H9 (cell line): ENCODE data around the gene TAGLN2. TPM values are rescaled to one million over a fixed set of nuclear protein-coding genes. Genes with fewer than 3 reads are reported as not detected.

Experiments
- DNase-seq: peaks from one replicate; pipeline ENCODE4 v3.0.0-alpha.2; 2017
- H2AFZ ChIP-seq: one replicate; pipeline ENCODE4 v1.6.1; 2013; ENCODE audit warnings: mild to moderate bottlenecking, low read length, control low read depth, moderate library complexity
- H2AK5ac ChIP-seq: 2 replicates; pipeline ENCODE4 v1.6.1; 2013; ENCODE audit warnings: low read length, control low read depth, mixed read lengths; ENCODE audit not compliant: insufficient read length
- H2BK120ac ChIP-seq: one replicate; pipeline ENCODE4 v1.6.1; 2013; ENCODE audit warnings: low read depth, mild to moderate bottlenecking, low read length, control low read depth, inconsistent platforms; ENCODE audit not compliant: poor library complexity, severe bottlenecking
- H2BK12ac ChIP-seq: 2 replicates; pipeline ENCODE4 v1.6.1; 2013; ENCODE audit warnings: low read length, control low read depth, mixed read lengths, low read depth; ENCODE audit not compliant: insufficient read length
- H2BK15ac ChIP-seq: 2 replicates; pipeline ENCODE4 v1.6.1; 2013; ENCODE audit warnings: low read depth, low read length, control low read depth
- H2BK20ac ChIP-seq: one replicate; pipeline ENCODE4 v1.6.1; 2013; ENCODE audit warnings: low read depth, mild to moderate bottlenecking, low read length, control low read depth, inconsistent platforms; ENCODE audit not compliant: poor library complexity, severe bottlenecking
- H2BK5ac ChIP-seq: 2 replicates; pipeline ENCODE4 v1.6.1; 2013; ENCODE audit warnings: low read length, control low read depth, mixed read lengths; ENCODE audit not compliant: insufficient read length
- H3K14ac ChIP-seq: 2 replicates; pipeline ENCODE4 v1.6.1; 2013; ENCODE audit warnings: low read length, control low read depth; ENCODE audit not compliant: insufficient read depth
- H3K18ac ChIP-seq: 2 replicates; pipeline ENCODE4 v1.6.1; 2013; ENCODE audit warnings: low read depth, mild to moderate bottlenecking, mixed read lengths, low read length, control low read depth; ENCODE audit not compliant: insufficient read length
- H3K23ac ChIP-seq: 2 replicates; pipeline ENCODE4 v1.6.1; 2013; ENCODE audit warnings: low read length, control low read depth, mixed read lengths, low read depth; ENCODE audit not compliant: insufficient read length
- H3K23me2 ChIP-seq: 2 replicates; pipeline ENCODE4 v1.6.1; 2013; ENCODE audit warnings: low read depth, mild to moderate bottlenecking, mixed read lengths, low read length, control low read depth; ENCODE audit not compliant: insufficient read length, poor library complexity, severe bottlenecking
- H3K27ac ChIP-seq: 2 replicates; pipeline ENCODE4 v1.5.1; 2013; ENCODE audit warnings: low read length, control low read depth, mixed read lengths, low read depth; ENCODE audit not compliant: insufficient read length
- H3K27me3 ChIP-seq: 2 replicates; pipeline ENCODE4 v1.6.1; 2013; ENCODE audit warnings: low read length, control low read depth, inconsistent platforms; ENCODE audit not compliant: insufficient read depth
- H3K4ac ChIP-seq: 2 replicates; pipeline ENCODE4 v1.6.1; 2013; ENCODE audit warnings: low read depth, mild to moderate bottlenecking, control low read depth, inconsistent platforms, low read length, moderate library complexity
- H3K4me1 ChIP-seq: 2 replicates; pipeline ENCODE4 v1.6.1; 2013; ENCODE audit warnings: low read length, control low read depth, inconsistent platforms; ENCODE audit not compliant: insufficient read depth
- H3K4me2 ChIP-seq: 2 replicates; pipeline ENCODE4 v1.6.1; 2013; ENCODE audit warnings: low read length, control low read depth, mixed read lengths; ENCODE audit not compliant: insufficient read length, insufficient read depth
- H3K56ac ChIP-seq: 2 replicates; pipeline ENCODE4 v1.6.1; 2013; ENCODE audit warnings: low read depth, mild to moderate bottlenecking, mixed read lengths, low read length, control low read depth; ENCODE audit not compliant: insufficient read length
- H3K79me1 ChIP-seq: 2 replicates; pipeline ENCODE4 v1.6.1; 2013; ENCODE audit warnings: low read depth, mild to moderate bottlenecking, moderate library complexity, low read length, control low read depth, inconsistent platforms; ENCODE audit not compliant: insufficient read depth, poor library complexity, severe bottlenecking
- H3K79me2 ChIP-seq: 2 replicates; pipeline ENCODE4 v1.6.1; 2013; ENCODE audit warnings: low read length, control low read depth, inconsistent platforms; ENCODE audit not compliant: insufficient read depth
- H3K9ac ChIP-seq: 2 replicates; pipeline ENCODE4 v1.6.1; 2013; ENCODE audit warnings: low read length, control low read depth, mixed read lengths; ENCODE audit not compliant: insufficient read length; ENCODE audit errors: extremely low read depth
- H3K9me3 ChIP-seq: one replicate; pipeline ENCODE4 v1.6.1; 2013; ENCODE audit warnings: low read depth, low read length, inconsistent platforms; ENCODE audit not compliant: control insufficient read depth
- H3T11ph ChIP-seq: one replicate; pipeline ENCODE4 v1.6.1; 2013; ENCODE audit warnings: mild to moderate bottlenecking, low read length, control low read depth, inconsistent platforms
- H4K20me1 ChIP-seq: one replicate; pipeline ENCODE4 v1.6.1; 2013; ENCODE audit not compliant: control insufficient read depth, insufficient read length, insufficient read depth
- H4K5ac ChIP-seq: 2 replicates; pipeline ENCODE4 v1.6.1; 2013; ENCODE audit warnings: low read depth, mild to moderate bottlenecking, mixed read lengths, low read length, control low read depth; ENCODE audit not compliant: insufficient read length
- H4K8ac ChIP-seq: replicated peaks from 2 replicates; pipeline ENCODE4 v1.6.1; 2013; ENCODE audit warnings: low read length, control low read depth, mixed read lengths, low read depth; ENCODE audit not compliant: insufficient read length
- H4K91ac ChIP-seq: 2 replicates; pipeline ENCODE4 v1.6.1; 2013; ENCODE audit warnings: low read depth, mild to moderate bottlenecking, moderate library complexity, mixed read lengths, low read length, control low read depth; ENCODE audit not compliant: insufficient read length
- H3K27ac Mint-ChIP-seq, 3 experiments: 2 replicates in 2 of 3; 3 replicates in 1 of 3; pipeline ENCODE4 v1.8.0; 2020 to 2021; ENCODE audit warnings: mixed read lengths in 3 of 3, mild to moderate bottlenecking in 1 of 3, moderate library complexity in 1 of 3
- H3K27me3 Mint-ChIP-seq: 2 replicates; pipeline ENCODE4 v1.8.0; 2021; ENCODE audit warnings: low read depth, mild to moderate bottlenecking, moderate library complexity, mixed read lengths
- H3K36me3 Mint-ChIP-seq, 3 experiments: 2 replicates in 2 of 3; 3 replicates in 1 of 3; pipeline ENCODE4 v1.8.0; 2020 to 2021; ENCODE audit warnings: low read depth in 3 of 3, mixed read lengths in 3 of 3; ENCODE audit not compliant: insufficient read depth in 1 of 3
- H3K4me1 Mint-ChIP-seq, 2 experiments: 2 replicates each; pipeline ENCODE4 v1.8.0; 2020; ENCODE audit warnings: mixed read lengths in 2 of 2
- H3K4me3 Mint-ChIP-seq, 2 experiments: 2 replicates in 1 of 2; 3 replicates in 1 of 2; pipeline ENCODE4 v1.8.0; 2020 to 2021; ENCODE audit warnings: mild to moderate bottlenecking in 2 of 2, mixed read lengths in 2 of 2, moderate library complexity in 1 of 2
- H3K9me3 Mint-ChIP-seq, 2 experiments: 2 replicates in 1 of 2; 3 replicates in 1 of 2; pipeline ENCODE4 v1.8.0; 2020; ENCODE audit warnings: mild to moderate bottlenecking in 2 of 2, mixed read lengths in 2 of 2, moderate library complexity in 1 of 2
- WGBS: extraction: QIAGEN DNeasy Blood & Tissue Kit; methylation state at CpG from one replicate; pipeline ENCODE4 v1.1.7; 2013; ENCODE audit warnings: missing lambda C conversion rate, low lambda C conversion rate, mixed read lengths; ENCODE audit not compliant: insufficient read length; ENCODE audit errors: extremely low coverage; 5-methylcytosine and 5-hydroxymethylcytosine counted together
- total RNA-seq: library from RNA; stranded (reverse); gene quantifications from 2 replicates; pipeline ENCODE4 v1.2.1, GENCODE V29; 2021
- TF ChIP-seq, protein P1 (sequence below): fragments of 200-600 bp; sonication (generic); conservative IDR thresholded peaks from 3 replicates; pipeline ENCODE4 v1.8.0; 2021; ENCODE audit warnings: antibody characterized with exemption, mild to moderate bottlenecking

TAGLN2 gene
- total RNA-seq, 1 experiment from 2014 or later = 76.7 TPM

DNA sequence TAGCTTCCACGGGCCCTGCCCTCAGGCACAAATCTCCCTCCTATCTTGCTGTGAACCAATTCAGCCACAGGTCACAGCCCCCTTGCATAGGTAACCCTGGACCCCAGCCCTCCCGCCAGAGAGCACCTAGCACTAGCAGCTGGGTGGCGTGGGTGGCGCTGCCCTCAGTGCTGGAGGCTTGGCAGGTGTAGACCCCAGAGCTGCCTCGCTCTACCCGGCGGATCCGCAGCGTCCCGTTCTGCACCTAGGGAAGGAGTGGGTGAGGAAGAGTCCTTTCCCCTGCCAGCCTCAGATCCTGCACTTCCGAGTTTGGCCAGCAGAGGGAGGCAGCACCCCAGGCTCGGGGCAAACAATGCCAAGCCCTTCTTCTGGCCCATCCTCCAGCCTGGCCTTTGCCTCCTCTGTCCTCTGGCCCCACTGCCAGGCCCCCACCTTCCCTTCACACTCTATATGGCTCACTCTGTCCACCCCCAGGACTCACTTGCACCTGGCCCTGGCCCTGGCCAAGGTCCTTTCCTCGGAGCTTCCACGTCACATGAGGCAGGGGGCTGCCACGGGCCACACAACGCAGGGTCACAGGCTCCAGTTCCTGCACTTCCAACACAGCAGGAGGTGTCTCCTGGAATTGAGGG is 11.1 kb upstream of the TAGLN2 start:
- Histone ChIP-seq H3K9me3 (no peaks in the 10 kb centered on the region), H3K27ac (no peak overlapping the region), H2BK20ac (no peak overlapping the region), H4K91ac (no peak overlapping the region), H2BK120ac (no peak overlapping the region), H2BK5ac (no peak overlapping the region), H2AFZ (no peak overlapping the region), H3K23me2 (no peaks in the 10 kb centered on the region), H3K23ac (no peak overlapping the region), H3K9ac (no peak overlapping the region), H2AK5ac (no peak overlapping the region), H3K18ac (no peak overlapping the region), H3K4me1 (no peaks in the 10 kb centered on the region; the same call in 1 of the 2 replicates), H3K14ac (peak overlapping the region; percentile 56; the same call in 1 of the 2 replicates), H3K56ac (no peak overlapping the region), H4K8ac (no peak overlapping the region), H3K4me2 (no peak overlapping the region), H2BK15ac (no peak overlapping the region), H4K20me1 (no peaks in the 10 kb centered on the region), H3K79me1 (no peaks in the 10 kb centered on the region), H3T11ph (no peak overlapping the region), H3K27me3 (no peaks in the 10 kb centered on the region), H2BK12ac (no peak overlapping the region), H3K79me2 (no peaks in the 10 kb centered on the region), H4K5ac (no peak overlapping the region), H3K4ac (no peak overlapping the region)
- H3K27me3 Mint-ChIP-seq = peaks cover 1% of the 10 kb centered on the region; the same call in 1 of the 2 replicates
- TF ChIP-seq, protein P1, sequence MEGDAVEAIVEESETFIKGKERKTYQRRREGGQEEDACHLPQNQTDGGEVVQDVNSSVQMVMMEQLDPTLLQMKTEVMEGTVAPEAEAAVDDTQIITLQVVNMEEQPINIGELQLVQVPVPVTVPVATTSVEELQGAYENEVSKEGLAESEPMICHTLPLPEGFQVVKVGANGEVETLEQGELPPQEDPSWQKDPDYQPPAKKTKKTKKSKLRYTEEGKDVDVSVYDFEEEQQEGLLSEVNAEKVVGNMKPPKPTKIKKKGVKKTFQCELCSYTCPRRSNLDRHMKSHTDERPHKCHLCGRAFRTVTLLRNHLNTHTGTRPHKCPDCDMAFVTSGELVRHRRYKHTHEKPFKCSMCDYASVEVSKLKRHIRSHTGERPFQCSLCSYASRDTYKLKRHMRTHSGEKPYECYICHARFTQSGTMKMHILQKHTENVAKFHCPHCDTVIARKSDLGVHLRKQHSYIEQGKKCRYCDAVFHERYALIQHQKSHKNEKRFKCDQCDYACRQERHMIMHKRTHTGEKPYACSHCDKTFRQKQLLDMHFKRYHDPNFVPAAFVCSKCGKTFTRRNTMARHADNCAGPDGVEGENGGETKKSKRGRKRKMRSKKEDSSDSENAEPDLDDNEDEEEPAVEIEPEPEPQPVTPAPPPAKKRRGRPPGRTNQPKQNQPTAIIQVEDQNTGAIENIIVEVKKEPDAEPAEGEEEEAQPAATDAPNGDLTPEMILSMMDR = peak; percentile 97
- WGBS = no CpG with 5 or more reads among the region's 16 CpGs
- peaks cover 19 to 27% (median 22%) of the 10 kb centered on the region in 3 experiments for H3K36me3 Mint-ChIP-seq
- no peaks in the 10 kb centered on the region for H3K9me3 Mint-ChIP-seq
- peaks cover 35 to 37% of the 10 kb centered on the region in 2 experiments for H3K4me1 Mint-ChIP-seq
- H3K27ac Mint-ChIP-seq = peak overlapping the region in 1 of 3 experiments; percentile 76; a peak in 1 of 7 replicates
- DNase-seq = peak; percentile 84
- H3K4me3 Mint-ChIP-seq = no peak overlapping the region
